Measurements from ENCODE around the gene WDPCP. TPM values are rescaled to one million over a fixed set of nuclear protein-coding genes. Genes with fewer than 3 reads are reported as not detected.
A peak's percentile ranks its signal among the peaks of the same experiment; 100 is the strongest.
"Not testable (repeated sequence)": the region's sequence is repeated elsewhere in the genome, so short reads cannot be mapped to it uniquely, and the experiment has no call there.

The WDPCP gene
- total RNA-seq, 2 experiments from 2014 or later = 10.5 to 12.0 TPM

GRCh38 chr2:63326473-63326872 is 261.8 kb downstream of the WDPCP start:
- no peak overlapping the region for H3K4me3 Mint-ChIP-seq
- H3K27me3 Mint-ChIP-seq = no peaks in the 10 kb centered on the region
- H3K36me3 Mint-ChIP-seq = peaks cover 1% of the 10 kb centered on the region
- H3K27ac Mint-ChIP-seq = no peak overlapping the region
- POLR2A ChIA-PET = no interaction called here
- no peaks in the 10 kb centered on the region for H3K4me1 Mint-ChIP-seq
- H3K9me3 Mint-ChIP-seq = peaks cover 13% of the 10 kb centered on the region
- ATAC-seq (ENCODE audit: low read depth) = no peak
- DNase-seq = no peak

DNA sequence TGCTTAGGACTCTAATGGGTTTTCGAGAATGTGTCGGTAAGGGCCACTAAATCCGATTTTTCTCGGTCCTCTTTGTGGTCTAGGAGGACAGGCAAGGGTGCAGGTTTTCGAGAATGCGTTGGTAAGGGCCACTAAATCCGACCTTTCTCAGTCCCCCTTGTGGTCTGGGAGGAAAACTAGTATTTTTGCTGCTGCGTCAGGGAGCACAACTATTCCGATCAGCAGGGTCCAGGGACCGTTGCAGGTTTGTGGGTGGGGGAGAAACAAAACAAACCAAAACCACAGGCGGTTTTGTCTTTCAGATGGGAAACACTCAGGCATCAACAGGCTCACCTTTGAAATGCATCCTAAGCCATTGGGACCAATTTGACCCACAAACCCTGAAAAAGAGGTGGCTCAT is 264.6 kb downstream of the WDPCP start:
- DNase-seq; H3K4me3 Mint-ChIP-seq; H3K4me1 Mint-ChIP-seq; H3K27ac Mint-ChIP-seq; POLR2A ChIA-PET; H3K27me3 Mint-ChIP-seq; H3K36me3 Mint-ChIP-seq; ATAC-seq (ENCODE audit: low read depth): not testable (repeated sequence)
- peaks cover 12% of the 10 kb centered on the region for H3K9me3 Mint-ChIP-seq

- DNase-seq; ATAC-seq (ENCODE audit: low read depth); H3K27ac Mint-ChIP-seq; H3K36me3 Mint-ChIP-seq; H3K4me1 Mint-ChIP-seq; H3K4me3 Mint-ChIP-seq; POLR2A ChIA-PET; H3K27me3 Mint-ChIP-seq: not testable (repeated sequence)
- peaks cover 14% of the 10 kb centered on the region for H3K9me3 Mint-ChIP-seq
Observed at GRCh38 chr2:63321973-63322372, 266.3 kb downstream of the WDPCP start.

DNA sequence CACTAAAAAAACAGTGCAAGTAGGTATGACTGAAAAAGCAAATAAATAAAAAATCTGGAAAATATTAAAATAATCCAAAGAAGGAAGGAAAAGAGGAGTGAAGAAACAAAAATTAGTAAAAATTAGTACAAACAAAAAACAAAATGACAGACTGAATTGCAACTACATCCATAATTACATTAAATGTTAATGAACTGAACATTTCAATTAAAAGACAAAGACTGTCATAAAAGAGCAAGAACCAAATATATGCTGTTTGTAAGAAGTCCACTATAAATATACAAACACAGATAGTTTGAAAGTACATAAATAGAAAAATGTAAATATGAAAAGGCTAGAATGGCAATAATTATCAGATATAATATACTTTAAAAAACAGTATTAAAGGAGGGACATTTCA is 267.6 kb downstream of the WDPCP start:
- Mint-ChIP-seq H3K4me1 (no peaks in the 10 kb centered on the region), H3K36me3 (no peaks in the 10 kb centered on the region), H3K27me3 (no peaks in the 10 kb centered on the region), H3K27ac (no peak overlapping the region), H3K9me3 (peaks cover 10% of the 10 kb centered on the region), H3K4me3 (no peak overlapping the region)
- DNase-seq (no peak), ATAC-seq (ENCODE audit: low read depth) (no peak)
- POLR2A ChIA-PET = no interaction called here

DNA sequence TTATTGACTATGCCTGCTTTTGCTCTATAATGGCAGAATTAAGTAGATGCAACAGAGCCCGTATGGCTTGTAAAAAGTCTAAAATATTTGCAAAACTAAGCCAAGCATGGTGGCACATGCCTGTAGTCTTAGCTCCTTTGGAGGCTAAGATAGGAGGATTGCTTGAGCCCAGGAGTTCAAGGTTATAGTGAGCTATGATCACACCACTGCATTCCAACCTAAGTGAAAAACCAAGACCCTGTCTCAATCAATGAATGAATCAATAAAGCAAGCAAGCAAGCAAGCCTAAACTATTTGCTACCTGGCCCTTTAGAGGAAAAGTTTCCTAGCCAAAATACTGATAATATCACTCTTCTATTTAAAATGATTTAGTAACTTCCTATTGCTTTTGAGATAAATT is 277.7 kb downstream of the WDPCP start:
- ATAC-seq (ENCODE audit: low read depth) (no peak), DNase-seq (no peak)
- no peaks in the 10 kb centered on the region for H3K27me3 Mint-ChIP-seq
- peaks cover 3% of the 10 kb centered on the region for H3K36me3 Mint-ChIP-seq
- POLR2A ChIA-PET = no interaction called here
- H3K4me3 Mint-ChIP-seq = no peak overlapping the region
- H3K9me3 Mint-ChIP-seq = peaks cover 21% of the 10 kb centered on the region
- no peak overlapping the region for H3K27ac Mint-ChIP-seq
- H3K4me1 Mint-ChIP-seq = no peaks in the 10 kb centered on the region

GRCh38 chr2:63301481-63301880 is 286.8 kb downstream of the WDPCP start:
- Mint-ChIP-seq H3K27me3 (no peaks in the 10 kb centered on the region), H3K9me3 (peaks cover 32% of the 10 kb centered on the region), H3K4me3 (no peak overlapping the region), H3K36me3 (peaks cover 5% of the 10 kb centered on the region), H3K27ac (no peak overlapping the region), H3K4me1 (no peaks in the 10 kb centered on the region)
- no peak for DNase-seq
- no peak for ATAC-seq (ENCODE audit: low read depth)
- POLR2A ChIA-PET = no interaction called here

DNA sequence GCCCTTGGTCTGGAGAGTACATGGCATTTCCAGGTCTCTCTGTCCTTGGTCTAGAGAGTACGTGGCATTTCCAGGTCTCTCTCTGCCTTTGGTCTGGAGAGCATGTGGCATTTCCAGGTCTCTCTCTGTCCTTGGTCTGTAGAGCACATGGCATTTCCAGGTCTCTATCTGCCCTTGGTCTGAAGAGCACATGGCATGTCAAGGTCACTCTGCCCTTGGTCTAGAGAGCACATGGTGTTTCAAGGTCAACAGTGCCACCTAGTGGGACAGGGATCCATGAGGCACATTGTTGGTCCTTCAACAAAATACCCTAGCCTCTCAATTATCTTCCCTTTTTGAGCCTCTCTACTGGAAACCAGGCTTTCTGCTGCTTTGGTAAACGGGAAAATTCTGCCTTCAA is 287.4 kb downstream of the WDPCP start:
- Mint-ChIP-seq H3K27me3 (no peaks in the 10 kb centered on the region), H3K4me3 (no peak overlapping the region), H3K27ac (no peak overlapping the region), H3K9me3 (peaks cover 32% of the 10 kb centered on the region), H3K4me1 (no peaks in the 10 kb centered on the region), H3K36me3 (peaks cover 5% of the 10 kb centered on the region)
- DNase-seq (no peak), ATAC-seq (ENCODE audit: low read depth) (no peak)
- POLR2A ChIA-PET = no interaction called here

GRCh38 chr2:63287956-63288355 is 300.3 kb downstream of the WDPCP start:
- no peak overlapping the region for H3K27ac Mint-ChIP-seq
- POLR2A ChIA-PET = no interaction called here
- no peaks in the 10 kb centered on the region for H3K36me3 Mint-ChIP-seq
- H3K4me1 Mint-ChIP-seq = no peaks in the 10 kb centered on the region
- H3K9me3 Mint-ChIP-seq = peaks cover 18% of the 10 kb centered on the region
- no peaks in the 10 kb centered on the region for H3K27me3 Mint-ChIP-seq
- DNase-seq (no peak), ATAC-seq (ENCODE audit: low read depth) (no peak)
- no peak overlapping the region for H3K4me3 Mint-ChIP-seq

DNA sequence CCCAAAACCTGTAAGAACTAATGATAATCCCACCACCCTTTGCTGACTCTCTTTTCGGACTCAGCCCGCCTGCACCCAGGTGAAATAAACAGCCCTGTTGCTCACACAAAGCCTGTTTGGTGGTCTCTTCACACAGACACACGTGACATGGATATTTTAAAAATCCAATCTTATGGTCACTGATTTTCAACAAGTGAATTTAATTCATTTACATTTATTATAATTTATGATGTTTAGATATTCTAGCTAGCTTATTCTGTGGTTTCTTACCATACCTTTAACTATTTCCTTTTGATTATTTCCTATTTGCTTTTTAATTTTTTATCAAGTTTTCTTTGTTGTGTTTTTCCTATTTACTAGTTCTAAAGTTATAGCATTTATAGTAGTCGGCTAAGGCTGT is 301.8 kb downstream of the WDPCP start:
- peaks cover 18% of the 10 kb centered on the region for H3K9me3 Mint-ChIP-seq
- H3K27me3 Mint-ChIP-seq; POLR2A ChIA-PET; H3K27ac Mint-ChIP-seq; H3K4me3 Mint-ChIP-seq; DNase-seq; ATAC-seq (ENCODE audit: low read depth); H3K4me1 Mint-ChIP-seq; H3K36me3 Mint-ChIP-seq: not testable (repeated sequence)

DNA sequence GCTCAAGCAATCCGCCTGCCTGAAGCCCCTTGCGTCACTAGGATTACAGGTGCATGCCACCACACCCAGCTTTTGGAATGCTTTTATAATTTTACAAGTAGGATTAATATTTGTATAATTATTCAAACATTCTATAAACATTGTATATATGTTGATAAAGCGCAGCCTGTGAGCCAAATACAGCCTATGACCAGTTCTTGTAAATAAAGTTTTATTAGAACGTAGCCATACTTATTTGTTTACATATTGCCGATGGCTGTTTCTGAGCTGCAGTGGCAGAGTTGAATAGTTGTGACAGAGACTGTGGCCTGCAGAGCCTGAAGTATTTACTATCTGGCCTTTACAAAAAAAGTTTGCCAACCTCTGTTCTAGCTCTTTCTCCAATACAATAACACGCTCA is 305.0 kb downstream of the WDPCP start:
- DNase-seq = no peak
- POLR2A ChIA-PET = no interaction called here
- Mint-ChIP-seq H3K27me3 (no peaks in the 10 kb centered on the region), H3K27ac (no peak overlapping the region), H3K4me3 (no peak overlapping the region), H3K9me3 (peaks cover 21% of the 10 kb centered on the region), H3K4me1 (no peaks in the 10 kb centered on the region), H3K36me3 (no peaks in the 10 kb centered on the region)
- ATAC-seq (ENCODE audit: low read depth) = no peak

- H3K27me3 Mint-ChIP-seq = no peaks in the 10 kb centered on the region
- no peaks in the 10 kb centered on the region for H3K4me1 Mint-ChIP-seq
- peaks cover 28% of the 10 kb centered on the region for H3K9me3 Mint-ChIP-seq
- no peak overlapping the region for H3K27ac Mint-ChIP-seq
- POLR2A ChIA-PET = no interaction called here
- H3K36me3 Mint-ChIP-seq = peaks cover 4% of the 10 kb centered on the region
- no peak for DNase-seq
- no peak overlapping the region for H3K4me3 Mint-ChIP-seq
- ATAC-seq (ENCODE audit: low read depth) = no peak
Observed at GRCh38 chr2:63272560-63272959, 315.7 kb downstream of the WDPCP start.

DNA sequence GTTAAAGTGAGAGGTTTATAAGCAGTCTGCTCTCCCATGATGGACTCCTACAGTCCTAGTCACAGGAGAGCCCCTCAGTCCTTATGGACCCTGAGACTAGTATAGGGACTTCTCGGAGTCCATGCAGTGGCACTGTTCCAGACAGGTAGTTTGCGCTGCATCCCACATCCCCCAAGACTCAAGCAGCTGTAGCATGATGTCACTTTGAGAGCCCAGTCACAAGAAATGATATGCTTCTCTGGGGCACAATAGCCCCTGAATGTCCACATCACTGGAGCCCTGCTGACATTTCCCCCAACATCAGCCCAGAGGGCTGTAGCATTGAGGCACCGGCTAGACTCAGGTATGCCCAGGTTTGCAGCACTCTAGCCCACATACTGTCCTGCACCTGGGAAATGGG is 317.6 kb downstream of the WDPCP start:
- POLR2A ChIA-PET = no interaction called here
- H3K27ac Mint-ChIP-seq = no peak overlapping the region

DNA sequence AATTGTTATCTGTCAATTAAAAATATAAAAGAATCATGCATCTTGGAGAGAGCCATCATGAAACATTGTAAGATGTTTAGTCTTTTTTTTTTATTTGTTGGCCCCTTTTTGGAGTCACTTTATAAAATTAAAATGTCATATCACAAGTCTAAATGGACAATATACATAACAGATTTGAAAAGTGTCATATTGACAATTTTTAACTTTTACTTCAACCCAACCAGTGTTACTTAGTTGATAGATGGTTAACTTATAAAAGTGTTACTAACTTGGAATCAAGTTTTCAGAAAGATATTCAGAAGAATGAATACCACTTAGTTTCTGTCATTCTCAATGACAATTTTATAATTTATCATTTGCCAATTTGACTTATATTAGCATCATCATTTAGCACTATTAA is 319.3 kb downstream of the WDPCP start:
- peaks cover 22% of the 10 kb centered on the region for H3K9me3 Mint-ChIP-seq

More for the DNA sequence above, 317.6 kb downstream of the WDPCP start:
- Mint-ChIP-seq H3K27me3 (no peaks in the 10 kb centered on the region), H3K9me3 (peaks cover 26% of the 10 kb centered on the region), H3K4me1 (no peaks in the 10 kb centered on the region), H3K36me3 (peaks cover 4% of the 10 kb centered on the region), H3K4me3 (no peak overlapping the region)
- ATAC-seq (ENCODE audit: low read depth) (no peak), DNase-seq (no peak)

GRCh38 chr2:63261137-63261621 is 327.1 kb downstream of the WDPCP start:
- ATAC-seq (ENCODE audit: low read depth) (no peak), DNase-seq (no peak)
- Mint-ChIP-seq H3K27me3 (no peaks in the 10 kb centered on the region), H3K27ac (no peak overlapping the region), H3K4me1 (peaks cover 8% of the 10 kb centered on the region), H3K9me3 (peaks cover 9% of the 10 kb centered on the region), H3K4me3 (no peak overlapping the region), H3K36me3 (no peaks in the 10 kb centered on the region)
- POLR2A ChIA-PET = no interaction called here

More for the DNA sequence above, 319.3 kb downstream of the WDPCP start:
- Mint-ChIP-seq H3K27me3 (no peaks in the 10 kb centered on the region), H3K4me3 (no peak overlapping the region), H3K27ac (no peak overlapping the region), H3K36me3 (peaks cover 4% of the 10 kb centered on the region), H3K4me1 (no peaks in the 10 kb centered on the region)
- ATAC-seq (ENCODE audit: low read depth) = no peak
- POLR2A ChIA-PET = no interaction called here
- DNase-seq = no peak

GRCh38 chr2:63257473-63257872 is 330.8 kb downstream of the WDPCP start:
- Mint-ChIP-seq H3K27ac (no peak overlapping the region), H3K36me3 (no peaks in the 10 kb centered on the region), H3K4me1 (peaks cover 8% of the 10 kb centered on the region), H3K27me3 (no peaks in the 10 kb centered on the region), H3K9me3 (peaks cover 8% of the 10 kb centered on the region), H3K4me3 (no peak overlapping the region)
- peak; percentile 74 for ATAC-seq (ENCODE audit: low read depth)
- POLR2A ChIA-PET = interaction anchor here (0.7 kb wide), 1 partner anchor 9 kb away, joined by 3 read pairs; no protein-coding TSS in a partner anchor
- no peak for DNase-seq
